Measurements from ENCODE around the gene NCKIPSD.

Gene NCKIPSD

GRCh38 chr3:48633743-48634142, 52.0 kb downstream of the NCKIPSD start:
- DNase-seq (ENCODE audit: low spot score) = no peak
- in situ Hi-C loops (cut with MboI; ENCODE audit: low sequenced_read_pairs, unreplicated experiment) = no loop called here
- TF ChIP-seq CTCF (IDR thresholded peaks at IDR 0.05; ENCODE audit: borderline replicate concordance, control extremely low read depth, extremely low read depth, insufficient read depth, missing control alignments) = no peak

GRCh38 chr3:48633256-48633655, 52.5 kb downstream of the NCKIPSD start:
- no peak for DNase-seq (ENCODE audit: low spot score)
- in situ Hi-C loops (cut with MboI; ENCODE audit: low sequenced_read_pairs, unreplicated experiment) = no loop called here
- TF ChIP-seq CTCF (IDR thresholded peaks at IDR 0.05; ENCODE audit: borderline replicate concordance, control extremely low read depth, extremely low read depth, insufficient read depth, missing control alignments) = no peak

- in situ Hi-C loops (cut with MboI; ENCODE audit: low sequenced_read_pairs, unreplicated experiment) = no loop called here
- no peak for TF ChIP-seq CTCF (IDR thresholded peaks at IDR 0.05; ENCODE audit: borderline replicate concordance, control extremely low read depth, extremely low read depth, insufficient read depth, missing control alignments)
- no peak for DNase-seq (ENCODE audit: low spot score)
These were observed 53.9 kb downstream of the NCKIPSD start for GRCh38 chr3:48631516-48632448.

- no peak for TF ChIP-seq CTCF (IDR thresholded peaks at IDR 0.05; ENCODE audit: borderline replicate concordance, control extremely low read depth, extremely low read depth, insufficient read depth, missing control alignments)
- DNase-seq (ENCODE audit: low spot score) = no peak
- in situ Hi-C loops (cut with MboI; ENCODE audit: low sequenced_read_pairs, unreplicated experiment) = no loop called here
These were observed 54.9 kb downstream of the NCKIPSD start for GRCh38 chr3:48630833-48631232.

- DNase-seq (ENCODE audit: low spot score) = no peak
- in situ Hi-C loops (cut with MboI; ENCODE audit: low sequenced_read_pairs, unreplicated experiment) = no loop called here
- TF ChIP-seq CTCF (IDR thresholded peaks at IDR 0.05; ENCODE audit: borderline replicate concordance, control extremely low read depth, extremely low read depth, insufficient read depth, missing control alignments) = no peak
These were observed 55.3 kb downstream of the NCKIPSD start for GRCh38 chr3:48630407-48630806.

- in situ Hi-C loops (cut with MboI; ENCODE audit: low sequenced_read_pairs, unreplicated experiment) = no loop called here
- no peak for DNase-seq (ENCODE audit: low spot score)
- TF ChIP-seq CTCF (IDR thresholded peaks at IDR 0.05; ENCODE audit: borderline replicate concordance, control extremely low read depth, extremely low read depth, insufficient read depth, missing control alignments) = no peak
These were observed 55.8 kb downstream of the NCKIPSD start for GRCh38 chr3:48629894-48630293.
